Measurements from ENCODE around the gene ASIC2.

ASIC2 gene

DNA sequence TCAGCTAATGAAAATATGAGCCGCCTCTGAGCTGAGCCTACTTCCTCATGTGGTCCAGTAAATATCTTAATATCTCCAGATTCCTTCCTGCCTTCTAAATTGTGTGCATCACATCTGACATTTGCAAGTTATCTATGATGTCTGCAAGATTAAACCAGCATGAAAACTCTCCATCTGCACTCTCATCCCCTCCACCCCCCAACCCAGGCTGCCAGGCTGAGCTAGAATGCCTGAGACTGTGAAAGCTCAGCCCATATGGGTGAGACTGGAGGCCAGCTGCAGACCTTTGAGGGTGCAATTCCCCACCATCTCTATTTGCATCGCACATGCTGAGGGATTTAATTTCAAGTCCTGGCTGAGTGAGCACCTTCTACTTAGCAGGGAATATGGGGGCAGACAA, 82.8 kb downstream of the ASIC2 start:
- Histone ChIP-seq H3K4me2 (ENCODE audit: insufficient read depth, low read length, poor library complexity, severe bottlenecking) (no peak overlapping the region), H3K23ac (ENCODE audit: low read depth, low read length, poor library complexity) (no peak overlapping the region), H3K36me3 (replicated peaks in 1 of 2; ENCODE audit: control insufficient read depth in 2 of 2, insufficient read depth in 2 of 2, low read length in 2 of 2) (no peaks in the 10 kb centered on the region), H2BK120ac (ENCODE audit: low read depth, low read length) (no peak overlapping the region), H3K27me3 (ENCODE audit: control insufficient read depth in 3 of 3, insufficient read depth in 3 of 3, low read depth in 1 of 3, low read length in 3 of 3) (no peaks in the 10 kb centered on the region), H3K14ac (ENCODE audit: low read length) (no peak overlapping the region), H2AFZ (ENCODE audit: low read length) (no peak overlapping the region), H3K18ac (ENCODE audit: low read length) (peak overlapping the region; percentile 39), H3K4me1 (ENCODE audit: control insufficient read depth in 2 of 2, insufficient read depth in 1 of 2, low read depth in 1 of 2, low read length in 2 of 2) (peaks cover 0 to 3% of the 10 kb centered on the region in 2 donors), H3K9ac (ENCODE audit: low read depth, low read length, poor library complexity) (no peak overlapping the region), H3K9me3 (replicated peaks in 1 of 2; ENCODE audit: control insufficient read depth in 2 of 2, insufficient read depth in 1 of 2, low read depth in 1 of 2, low read length in 2 of 2) (no peaks in the 10 kb centered on the region), H3K27ac (replicated peaks; ENCODE audit: low read length) (no peak overlapping the region), H2BK15ac (ENCODE audit: low read length) (no peak overlapping the region), H4K91ac (ENCODE audit: low read depth, low read length, poor library complexity) (no peak overlapping the region), H2BK12ac (ENCODE audit: low read length) (no peak overlapping the region), H3K79me1 (ENCODE audit: low read depth, low read length) (no peaks in the 10 kb centered on the region), H4K8ac (ENCODE audit: low read depth, low read length) (no peak overlapping the region), H2BK5ac (ENCODE audit: low read length) (no peak overlapping the region), H2AK5ac (ENCODE audit: low read depth, low read length) (no peak overlapping the region), H3K4ac (ENCODE audit: low read length) (no peak overlapping the region), H3K4me3 (ENCODE audit: low read length in 2 of 2) (no peak overlapping the region)
- no CpG with 5 or more reads among the region's 2 CpGs for WGBS, 2 donors (ENCODE audit: extremely low coverage in 2 of 2, insufficient read length in 2 of 2, insufficient replicate concordance in 1 of 2)
- DNase-seq (ENCODE audit: low spot score): no peak

DNA sequence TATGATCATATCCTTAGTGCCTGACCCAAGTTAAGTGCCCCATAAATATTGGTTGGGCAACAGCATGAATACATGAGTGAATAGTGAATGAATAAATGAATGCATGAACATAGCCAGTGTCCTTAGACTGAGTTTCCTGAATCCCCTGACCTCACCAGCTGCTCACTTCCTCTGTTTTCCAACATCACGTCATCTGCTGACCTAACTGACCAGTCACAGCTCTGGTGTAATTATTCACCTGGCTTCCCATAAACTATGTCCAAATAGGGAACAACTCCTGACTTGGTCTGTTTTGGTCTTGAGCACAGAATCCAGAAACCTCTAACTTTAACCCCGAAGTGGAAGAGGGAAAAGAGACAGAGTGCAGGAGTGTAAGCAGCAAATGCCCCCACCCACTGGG, 83.4 kb downstream of the ASIC2 start:
- Histone ChIP-seq H3K36me3 (replicated peaks in 1 of 2; ENCODE audit: control insufficient read depth in 2 of 2, insufficient read depth in 2 of 2, low read length in 2 of 2) (no peaks in the 10 kb centered on the region), H3K27me3 (ENCODE audit: control insufficient read depth in 3 of 3, insufficient read depth in 3 of 3, low read depth in 1 of 3, low read length in 3 of 3) (no peaks in the 10 kb centered on the region), H3K4me2 (ENCODE audit: insufficient read depth, low read length, poor library complexity, severe bottlenecking) (no peak overlapping the region), H3K14ac (ENCODE audit: low read length) (no peak overlapping the region), H2BK120ac (ENCODE audit: low read depth, low read length) (no peak overlapping the region), H2AK5ac (ENCODE audit: low read depth, low read length) (no peak overlapping the region), H4K91ac (ENCODE audit: low read depth, low read length, poor library complexity) (no peak overlapping the region), H3K4me3 (ENCODE audit: low read length in 2 of 2) (no peak overlapping the region), H2BK15ac (ENCODE audit: low read length) (no peak overlapping the region), H3K9me3 (replicated peaks in 1 of 2; ENCODE audit: control insufficient read depth in 2 of 2, insufficient read depth in 1 of 2, low read depth in 1 of 2, low read length in 2 of 2) (no peaks in the 10 kb centered on the region), H3K4ac (ENCODE audit: low read length) (no peak overlapping the region), H4K8ac (ENCODE audit: low read depth, low read length) (no peak overlapping the region), H2AFZ (ENCODE audit: low read length) (no peak overlapping the region), H3K4me1 (ENCODE audit: control insufficient read depth in 2 of 2, insufficient read depth in 1 of 2, low read depth in 1 of 2, low read length in 2 of 2) (peaks cover 0 to 3% of the 10 kb centered on the region in 2 donors), H3K27ac (replicated peaks; ENCODE audit: low read length) (no peak overlapping the region), H2BK12ac (ENCODE audit: low read length) (no peak overlapping the region), H3K79me1 (ENCODE audit: low read depth, low read length) (no peaks in the 10 kb centered on the region), H3K9ac (ENCODE audit: low read depth, low read length, poor library complexity) (no peak overlapping the region), H3K23ac (ENCODE audit: low read depth, low read length, poor library complexity) (no peak overlapping the region), H2BK5ac (ENCODE audit: low read length) (no peak overlapping the region), H3K18ac (ENCODE audit: low read length) (no peak overlapping the region)
- WGBS, 2 donors (ENCODE audit: extremely low coverage in 2 of 2, insufficient read length in 2 of 2, insufficient replicate concordance in 1 of 2): no CpG with 5 or more reads among the region's 2 CpGs
- DNase-seq (ENCODE audit: low spot score): no peak

DNA sequence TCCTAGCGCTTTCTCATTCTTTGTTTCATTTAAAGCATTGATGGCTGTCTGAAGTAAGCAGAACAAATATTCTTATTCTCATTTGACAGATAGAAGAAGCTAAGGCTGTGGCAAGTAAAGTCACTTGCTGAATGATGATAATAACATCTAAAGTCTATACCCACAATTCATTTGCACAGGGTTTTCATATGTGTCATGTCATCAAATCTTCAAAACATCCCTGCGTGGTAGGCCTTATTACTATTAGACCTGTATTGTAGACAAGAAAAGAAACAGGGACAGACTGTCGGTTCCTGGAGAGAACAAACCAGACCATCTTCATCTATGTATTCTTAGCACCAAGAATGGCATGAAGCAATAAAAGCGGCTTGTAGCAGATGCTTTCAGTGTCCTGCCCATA, 85.9 kb downstream of the ASIC2 start:
- Histone ChIP-seq H3K36me3 (replicated peaks in 1 of 2; ENCODE audit: control insufficient read depth in 2 of 2, insufficient read depth in 2 of 2, low read length in 2 of 2) (no peaks in the 10 kb centered on the region), H3K14ac (ENCODE audit: low read length) (no peak overlapping the region), H3K79me1 (ENCODE audit: low read depth, low read length) (no peaks in the 10 kb centered on the region), H2BK120ac (ENCODE audit: low read depth, low read length) (no peak overlapping the region), H3K9me3 (replicated peaks in 1 of 2; ENCODE audit: control insufficient read depth in 2 of 2, insufficient read depth in 1 of 2, low read depth in 1 of 2, low read length in 2 of 2) (no peaks in the 10 kb centered on the region), H2AK5ac (ENCODE audit: low read depth, low read length) (no peak overlapping the region), H3K4ac (ENCODE audit: low read length) (no peak overlapping the region), H3K4me2 (ENCODE audit: insufficient read depth, low read length, poor library complexity, severe bottlenecking) (no peak overlapping the region), H4K91ac (ENCODE audit: low read depth, low read length, poor library complexity) (no peak overlapping the region), H2BK5ac (ENCODE audit: low read length) (no peak overlapping the region), H3K4me3 (ENCODE audit: low read length in 2 of 2) (no peak overlapping the region), H3K27ac (replicated peaks; ENCODE audit: low read length) (no peak overlapping the region), H3K18ac (ENCODE audit: low read length) (no peak overlapping the region), H2BK15ac (ENCODE audit: low read length) (no peak overlapping the region), H3K4me1 (ENCODE audit: control insufficient read depth in 2 of 2, insufficient read depth in 1 of 2, low read depth in 1 of 2, low read length in 2 of 2) (peaks cover 0 to 3% of the 10 kb centered on the region in 2 donors), H3K27me3 (ENCODE audit: control insufficient read depth in 3 of 3, insufficient read depth in 3 of 3, low read depth in 1 of 3, low read length in 3 of 3) (no peaks in the 10 kb centered on the region), H2BK12ac (ENCODE audit: low read length) (no peak overlapping the region), H3K9ac (ENCODE audit: low read depth, low read length, poor library complexity) (no peak overlapping the region), H2AFZ (ENCODE audit: low read length) (no peak overlapping the region), H3K23ac (ENCODE audit: low read depth, low read length, poor library complexity) (no peak overlapping the region), H4K8ac (ENCODE audit: low read depth, low read length) (no peak overlapping the region)
- no peak for DNase-seq (ENCODE audit: low spot score)
- no CpG with 5 or more reads among the region's 4 CpGs for WGBS, 2 donors (ENCODE audit: extremely low coverage in 2 of 2, insufficient read length in 2 of 2, insufficient replicate concordance in 1 of 2)

DNA sequence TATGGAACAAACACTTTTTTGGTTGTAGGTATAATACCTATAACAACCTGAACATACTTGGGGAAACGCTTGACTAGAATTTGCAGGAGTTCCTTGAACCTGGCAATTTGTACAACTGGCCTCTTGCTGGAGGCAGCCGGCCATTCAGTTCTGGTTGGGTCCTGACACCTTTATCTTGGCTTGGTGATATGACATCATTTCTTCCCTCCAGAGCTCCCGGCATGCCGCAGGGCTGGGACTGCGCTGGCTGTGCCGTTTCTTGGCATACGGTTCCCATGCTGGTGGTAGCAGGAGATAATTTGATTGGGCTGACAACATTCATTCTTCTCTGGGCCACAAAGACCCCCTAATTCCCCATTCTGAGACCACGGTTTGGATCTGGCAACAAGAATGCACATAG, 87.5 kb downstream of the ASIC2 start:
- H3K4me2 ChIP-seq (ENCODE audit: insufficient read depth, low read length, poor library complexity, severe bottlenecking): no peak overlapping the region
- H3K27ac ChIP-seq (replicated peaks; ENCODE audit: low read length): no peak overlapping the region
- H3K79me1 ChIP-seq (ENCODE audit: low read depth, low read length): no peaks in the 10 kb centered on the region
- no peak overlapping the region for H2BK12ac ChIP-seq (ENCODE audit: low read length)
- H3K18ac ChIP-seq (ENCODE audit: low read length): no peak overlapping the region
- no peaks in the 10 kb centered on the region for H3K27me3 ChIP-seq (ENCODE audit: control insufficient read depth in 3 of 3, insufficient read depth in 3 of 3, low read depth in 1 of 3, low read length in 3 of 3)
- H3K9ac ChIP-seq (ENCODE audit: low read depth, low read length, poor library complexity): no peak overlapping the region
- no CpG with 5 or more reads among the region's 8 CpGs for WGBS, 2 donors (ENCODE audit: extremely low coverage in 2 of 2, insufficient read length in 2 of 2, insufficient replicate concordance in 1 of 2)
- no peaks in the 10 kb centered on the region for H3K36me3 ChIP-seq (replicated peaks in 1 of 2; ENCODE audit: control insufficient read depth in 2 of 2, insufficient read depth in 2 of 2, low read length in 2 of 2)
- H3K4me3 ChIP-seq (ENCODE audit: low read length in 2 of 2): no peak overlapping the region
- H4K8ac ChIP-seq (ENCODE audit: low read depth, low read length): no peak overlapping the region
- no peak overlapping the region for H3K4ac ChIP-seq (ENCODE audit: low read length)
- no peak overlapping the region for H2AK5ac ChIP-seq (ENCODE audit: low read depth, low read length)
- no peak overlapping the region for H3K14ac ChIP-seq (ENCODE audit: low read length)
- no peaks in the 10 kb centered on the region for H3K9me3 ChIP-seq (replicated peaks in 1 of 2; ENCODE audit: control insufficient read depth in 2 of 2, insufficient read depth in 1 of 2, low read depth in 1 of 2, low read length in 2 of 2)
- no peak overlapping the region for H4K91ac ChIP-seq (ENCODE audit: low read depth, low read length, poor library complexity)
- H3K23ac ChIP-seq (ENCODE audit: low read depth, low read length, poor library complexity): no peak overlapping the region
- peaks cover 0 to 4% of the 10 kb centered on the region in 2 donors for H3K4me1 ChIP-seq (ENCODE audit: control insufficient read depth in 2 of 2, insufficient read depth in 1 of 2, low read depth in 1 of 2, low read length in 2 of 2)
- H2BK15ac ChIP-seq (ENCODE audit: low read length): no peak overlapping the region
- H2AFZ ChIP-seq (ENCODE audit: low read length): no peak overlapping the region
- H2BK120ac ChIP-seq (ENCODE audit: low read depth, low read length): no peak overlapping the region
- H2BK5ac ChIP-seq (ENCODE audit: low read length): no peak overlapping the region
- no peak for DNase-seq (ENCODE audit: low spot score)

Data from neuronal stem cell (in vitro differentiated cells).